H1 (cell line): ENCODE results near the gene CTIF. TPM values are rescaled to one million over a fixed set of nuclear protein-coding genes. Genes with fewer than 3 reads are reported as not detected.

ENCODE experiments used
- CBX5 ChIP-seq: fragments of 300-800, 300-1000 bp; sonication (generic); IDR thresholded peaks from 2 replicates; pipeline ENCODE4 v1.7.1; 2016; ENCODE audit warnings: antibody characterized with exemption, low read length, low read depth
- GTF2F1 ChIP-seq: IDR thresholded peaks from 2 replicates; pipeline ENCODE4 v1.6.1; 2012; ENCODE audit warnings: low read depth, low read length, improper control_type of control experiment, borderline replicate concordance
- HDAC2 ChIP-seq, 2 experiments: fragments of 300-600 bp in 1 of 2; sonication (generic) in 1 of 2; IDR thresholded peaks; 2 replicates each; pipeline ENCODE4 v1.6.1; 2011 to 2012; ENCODE audit warnings: low read depth in 2 of 2, low read length in 2 of 2, mild to moderate bottlenecking in 2 of 2, moderate library complexity in 2 of 2, borderline replicate concordance in 1 of 2, inconsistent platforms in 1 of 2
- JUND ChIP-seq: IDR thresholded peaks from 2 replicates; pipeline ENCODE4 v1.6.1; 2011; ENCODE audit warnings: mild to moderate bottlenecking, improper control_type of control experiment, low read length
- NANOG ChIP-seq: IDR thresholded peaks from 2 replicates; pipeline ENCODE4 v1.6.1; 2011; ENCODE audit warnings: low read length, low read depth, mild to moderate bottlenecking, inconsistent platforms; ENCODE audit not compliant: insufficient read depth, poor library complexity, severe bottlenecking
- POU5F1 ChIP-seq: IDR thresholded peaks from 2 replicates; pipeline ENCODE4 v1.6.1; 2011; ENCODE audit warnings: low read depth, mild to moderate bottlenecking, low read length, moderate library complexity
- SP2 ChIP-seq: IDR thresholded peaks from 2 replicates; pipeline ENCODE4 v1.6.1; 2012; ENCODE audit warnings: mild to moderate bottlenecking, low read length, inconsistent platforms
- polyA plus RNA-seq, 7 experiments: library from polyadenylated mRNA; depleted of rRNA in 3 of 7; stranded (reverse) in 5 of 7; unstranded in 2 of 7; fragments of >200 nt in 5 of 7; fragments of 200-250 nt in 2 of 7; gene quantifications; 1 replicate in 5 of 7; 2 replicates in 1 of 7; 4 replicates in 1 of 7; pipeline versions ENCODE4 v1.2.1 to v1.2.3, GENCODE V29; 2011 to 2013; ENCODE audit warnings: missing spikeins in 2 of 7, mixed read lengths in 2 of 7
- total RNA-seq: library from RNA; stranded (reverse); fragmentation: NEBNext Ultra II Directional; extraction: Animal tissue kit (Norgen Biotek cat#: 25700); gene quantifications from 2 replicates; pipeline ENCODE4 v1.2.1, GENCODE V29; 2021

The CTIF gene
- total and polyA plus RNA-seq, 2 of the 8 experiments (the other 6 are each of a cell fraction or from before 2014, with no cell fraction given), result 9.0 to 17.8 TPM

DNA sequence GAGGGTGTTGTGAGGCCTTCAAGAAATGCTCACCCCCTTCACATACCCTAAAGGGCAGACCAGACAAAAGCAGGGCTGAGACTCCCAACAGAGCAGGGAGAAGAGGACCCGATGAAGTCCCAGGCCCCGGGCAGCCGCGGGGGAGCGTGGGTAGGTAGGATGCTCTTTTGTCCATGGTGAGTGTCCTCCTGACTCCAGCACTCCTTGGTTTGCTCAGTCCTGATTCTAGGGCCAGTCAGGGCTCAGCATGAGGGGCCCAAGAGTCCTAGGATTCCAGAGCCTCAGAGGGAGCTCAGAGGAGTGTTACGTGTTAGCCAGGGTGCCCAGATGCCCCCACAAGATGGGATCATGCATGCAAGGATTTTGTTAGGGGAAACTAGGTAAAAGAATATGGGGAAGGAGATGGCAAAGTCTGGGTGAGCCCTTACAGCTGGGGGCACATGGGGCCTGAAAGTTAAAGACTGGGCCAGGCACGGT lies 347.1 kb downstream of the CTIF start (continued):
- TF ChIP-seq POU5F1 (no peak), SP2 (no peak), GTF2F1 (no peak), CBX5 (no peak), HDAC2 (IDR thresholded peaks at IDR 0.05; ENCODE audit: borderline replicate concordance in 1 of 2, low read depth in 2 of 2, low read length in 2 of 2) (no peak), NANOG (no peak), JUND (no peak)
